Peyer's patch (tissue), 4 donors: ENCODE data around the gene CYFIP1.

Source experiments
- CTCF ChIP-seq, 6 experiments: fragments of 450-650 bp in 4 of 6; fragments of 200-600 bp in 2 of 6; sonication (generic) in 1 of 6; IDR thresholded peaks; one replicate each; pipeline ENCODE4 v1.5.1; 2017 to 2019; ENCODE audit warnings: antibody characterized with exemption in 6 of 6, mild to moderate bottlenecking in 3 of 6, moderate library complexity in 1 of 6
- POLR2A ChIP-seq, 2 donors: fragments of 450-650 bp; IDR thresholded peaks; one replicate each; pipeline ENCODE4 v1.5.1; 2017; ENCODE audit warnings: antibody characterized with exemption in 2 of 2, mild to moderate bottlenecking in 2 of 2, moderate library complexity in 2 of 2

GRCh38 chr15:22992024-22992326, 11.8 kb upstream of the CYFIP1 start:
- TF ChIP-seq CTCF (IDR thresholded peaks at IDR 0.05) (no peak), POLR2A (IDR thresholded peaks at IDR 0.05) (no peak)
